Spleen (tissue), 7 donors: ENCODE measurements around the gene LRCH4.

Source experiments
- POLR2A ChIP-seq, 3 donors: fragments of 450-650 bp; IDR thresholded peaks; one replicate each; pipeline ENCODE4 v1.5.1; 2017; ENCODE audit warnings: antibody characterized with exemption in 3 of 3, mild to moderate bottlenecking in 1 of 3
- TF ChIP-seq, protein P1 (sequence below), 11 experiments: fragments of 200-600 bp in 7 of 11; fragments of 450-650 bp in 4 of 11; sonication (generic) in 4 of 11; IDR thresholded peaks in 8 of 11; conservative IDR thresholded peaks in 3 of 11; 1 replicate in 7 of 11; 2 replicates in 4 of 11; pipeline versions ENCODE4 v1.4.0 to v1.8.0; 2016 to 2021; ENCODE audit warnings: antibody characterized with exemption in 11 of 11, inconsistent platforms in 4 of 11, mild to moderate bottlenecking in 1 of 11
- donor health status: DM: no; HTN: no; CAD: no; lungs with moderate emphysema.
- donor health status: DM: no; HTN: no; CAD: no.
- donor health status: DM: no; HTN: no; CAD: no.

DNA sequence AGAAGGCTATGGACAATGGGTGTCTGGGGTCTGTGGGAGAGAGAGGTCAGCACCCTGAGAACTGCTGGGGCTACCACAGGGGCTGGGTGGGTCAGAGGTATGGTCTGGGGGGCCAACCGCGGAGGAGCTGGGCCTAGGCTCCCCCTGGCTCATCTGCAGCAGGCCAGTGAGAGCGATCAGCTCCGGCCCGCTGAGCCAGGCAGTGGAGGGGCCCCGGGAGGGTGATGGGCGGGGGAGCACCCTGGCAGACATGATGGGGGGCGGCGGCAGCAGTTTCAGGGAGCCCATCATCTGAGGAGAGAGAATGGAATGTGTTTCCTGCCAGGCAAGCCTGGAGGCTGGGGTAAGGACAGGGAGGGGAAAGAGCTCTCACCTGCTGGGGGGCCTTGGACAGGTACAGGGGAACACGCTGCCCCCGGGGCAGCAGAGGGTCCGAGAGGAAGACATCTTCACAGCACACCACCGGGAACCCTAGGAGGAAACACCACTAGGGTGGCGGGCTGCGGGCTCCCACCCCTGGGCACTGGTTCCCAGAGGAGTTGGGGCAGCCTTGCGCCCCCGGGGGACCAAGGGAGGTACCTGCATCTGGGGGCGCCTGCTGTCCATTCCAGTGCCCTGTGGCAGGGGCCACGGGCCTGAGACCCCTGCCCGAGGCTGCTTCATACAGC lies 13.5 kb downstream of the LRCH4 start:
- TF ChIP-seq POLR2A (IDR thresholded peaks at IDR 0.05): no peak
- TF ChIP-seq, protein P1, sequence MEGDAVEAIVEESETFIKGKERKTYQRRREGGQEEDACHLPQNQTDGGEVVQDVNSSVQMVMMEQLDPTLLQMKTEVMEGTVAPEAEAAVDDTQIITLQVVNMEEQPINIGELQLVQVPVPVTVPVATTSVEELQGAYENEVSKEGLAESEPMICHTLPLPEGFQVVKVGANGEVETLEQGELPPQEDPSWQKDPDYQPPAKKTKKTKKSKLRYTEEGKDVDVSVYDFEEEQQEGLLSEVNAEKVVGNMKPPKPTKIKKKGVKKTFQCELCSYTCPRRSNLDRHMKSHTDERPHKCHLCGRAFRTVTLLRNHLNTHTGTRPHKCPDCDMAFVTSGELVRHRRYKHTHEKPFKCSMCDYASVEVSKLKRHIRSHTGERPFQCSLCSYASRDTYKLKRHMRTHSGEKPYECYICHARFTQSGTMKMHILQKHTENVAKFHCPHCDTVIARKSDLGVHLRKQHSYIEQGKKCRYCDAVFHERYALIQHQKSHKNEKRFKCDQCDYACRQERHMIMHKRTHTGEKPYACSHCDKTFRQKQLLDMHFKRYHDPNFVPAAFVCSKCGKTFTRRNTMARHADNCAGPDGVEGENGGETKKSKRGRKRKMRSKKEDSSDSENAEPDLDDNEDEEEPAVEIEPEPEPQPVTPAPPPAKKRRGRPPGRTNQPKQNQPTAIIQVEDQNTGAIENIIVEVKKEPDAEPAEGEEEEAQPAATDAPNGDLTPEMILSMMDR (IDR thresholded peaks at IDR 0.05 in 8 of 11, conservative IDR thresholded peaks at IDR 0.05 in 3 of 11): no peak
